Activated naive CD8-positive, alpha-beta T cell treated with anti-CD3 and anti-CD28 coated beads, Interleukin-2, amount 50 U/mL, for 24 hours (primary cell): Measurements from ENCODE around the gene ACOT7.

Experiments
- ATAC-seq: fragments of 150-1000 bp; cut with Tn5 transposase; one replicate; pipeline ENCODE4 v1.10.0; 2021
- DNase-seq: peaks from one replicate; pipeline ENCODE4 v3.0.0; 2021
- H3K27ac Mint-ChIP-seq: one replicate; pipeline ENCODE4 v1.8.0; 2021; ENCODE audit warnings: mild to moderate bottlenecking, mixed read lengths
- H3K27me3 Mint-ChIP-seq: one replicate; pipeline ENCODE4 v1.8.0; 2021; ENCODE audit warnings: mixed read lengths
- H3K36me3 Mint-ChIP-seq: one replicate; pipeline ENCODE4 v1.8.0; 2021; ENCODE audit warnings: low read depth, mixed read lengths
- H3K4me1 Mint-ChIP-seq: one replicate; pipeline ENCODE4 v1.8.0; 2021; ENCODE audit warnings: mixed read lengths
- H3K4me3 Mint-ChIP-seq: one replicate; pipeline ENCODE4 v1.8.0; 2021; ENCODE audit warnings: mild to moderate bottlenecking, moderate library complexity, mixed read lengths
- H3K9me3 Mint-ChIP-seq: one replicate; pipeline ENCODE4 v1.8.0; 2021; ENCODE audit warnings: mixed read lengths

Gene ACOT7

GRCh38 chr1:6417961-6418667 is 24.5 kb upstream of the ACOT7 start:
- Mint-ChIP-seq H3K4me3 (no peak overlapping the region), H3K36me3 (no peaks in the 10 kb centered on the region), H3K4me1 (peaks cover 5% of the 10 kb centered on the region), H3K27me3 (peaks cover 76% of the 10 kb centered on the region), H3K27ac (no peak overlapping the region), H3K9me3 (no peaks in the 10 kb centered on the region)
- ATAC-seq (no peak), DNase-seq (no peak)

GRCh38 chr1:6416906-6417305 is 23.3 kb upstream of the ACOT7 start:
- no peaks in the 10 kb centered on the region for H3K36me3 Mint-ChIP-seq
- no peak overlapping the region for H3K4me3 Mint-ChIP-seq
- H3K9me3 Mint-ChIP-seq, result no peaks in the 10 kb centered on the region
- ATAC-seq (no peak), DNase-seq (no peak)
- H3K27me3 Mint-ChIP-seq, result peaks cover 72% of the 10 kb centered on the region
- H3K4me1 Mint-ChIP-seq, result peaks cover 5% of the 10 kb centered on the region
- no peak overlapping the region for H3K27ac Mint-ChIP-seq

- no peak overlapping the region for H3K4me3 Mint-ChIP-seq
- H3K27ac Mint-ChIP-seq, result no peak overlapping the region
- H3K4me1 Mint-ChIP-seq, result peaks cover 5% of the 10 kb centered on the region
- peaks cover 66% of the 10 kb centered on the region for H3K27me3 Mint-ChIP-seq
- ATAC-seq, result no peak
- no peak for DNase-seq
- no peaks in the 10 kb centered on the region for H3K36me3 Mint-ChIP-seq
- no peaks in the 10 kb centered on the region for H3K9me3 Mint-ChIP-seq
These were observed 22.7 kb upstream of the ACOT7 start for GRCh38 chr1:6416295-6416656.

GRCh38 chr1:6414881-6415626 is 21.5 kb upstream of the ACOT7 start:
- ATAC-seq (no peak), DNase-seq (no peak)
- H3K4me3 Mint-ChIP-seq, result no peak overlapping the region
- peaks cover 58% of the 10 kb centered on the region for H3K27me3 Mint-ChIP-seq
- H3K27ac Mint-ChIP-seq, result no peak overlapping the region
- H3K4me1 Mint-ChIP-seq, result peaks cover 3% of the 10 kb centered on the region
- H3K9me3 Mint-ChIP-seq, result no peaks in the 10 kb centered on the region
- no peaks in the 10 kb centered on the region for H3K36me3 Mint-ChIP-seq

- peak; percentile 89 for ATAC-seq
- Mint-ChIP-seq H3K4me3 (no peak overlapping the region), H3K9me3 (no peaks in the 10 kb centered on the region), H3K27ac (no peak overlapping the region), H3K36me3 (no peaks in the 10 kb centered on the region), H3K27me3 (peaks cover 58% of the 10 kb centered on the region), H3K4me1 (peaks cover 3% of the 10 kb centered on the region)
- DNase-seq, result peak; percentile 60
These were observed 20.9 kb upstream of the ACOT7 start for GRCh38 chr1:6414443-6414844.

- ATAC-seq, result no peak
- H3K27me3 Mint-ChIP-seq, result peaks cover 53% of the 10 kb centered on the region
These were observed 19.3 kb upstream of the ACOT7 start for GRCh38 chr1:6412896-6413295.

GRCh38 chr1:6410248-6410893 is 16.8 kb upstream of the ACOT7 start:
- Mint-ChIP-seq H3K27me3 (peaks cover 29% of the 10 kb centered on the region), H3K36me3 (no peaks in the 10 kb centered on the region), H3K27ac (no peak overlapping the region)

More at GRCh38 chr1:6412896-6413295, 19.3 kb upstream of the ACOT7 start:
- Mint-ChIP-seq H3K36me3 (no peaks in the 10 kb centered on the region), H3K27ac (no peak overlapping the region), H3K4me3 (no peak overlapping the region), H3K9me3 (no peaks in the 10 kb centered on the region), H3K4me1 (peaks cover 3% of the 10 kb centered on the region)
- DNase-seq, result no peak

GRCh38 chr1:6409733-6410132 is 16.2 kb upstream of the ACOT7 start:
- Mint-ChIP-seq H3K36me3 (no peaks in the 10 kb centered on the region), H3K4me1 (peaks cover 3% of the 10 kb centered on the region), H3K9me3 (no peaks in the 10 kb centered on the region), H3K4me3 (no peak overlapping the region), H3K27ac (no peak overlapping the region), H3K27me3 (peaks cover 26% of the 10 kb centered on the region)
- no peak for ATAC-seq
- no peak for DNase-seq

More at GRCh38 chr1:6410248-6410893, 16.8 kb upstream of the ACOT7 start:
- DNase-seq (no peak), ATAC-seq (no peak)
- Mint-ChIP-seq H3K4me1 (peaks cover 3% of the 10 kb centered on the region), H3K4me3 (no peak overlapping the region), H3K9me3 (no peaks in the 10 kb centered on the region)

GRCh38 chr1:6409053-6409452 is 15.5 kb upstream of the ACOT7 start:
- ATAC-seq (no peak), DNase-seq (no peak)
- Mint-ChIP-seq H3K4me3 (no peak overlapping the region), H3K9me3 (no peaks in the 10 kb centered on the region), H3K27me3 (peaks cover 20% of the 10 kb centered on the region), H3K27ac (no peak overlapping the region), H3K36me3 (no peaks in the 10 kb centered on the region), H3K4me1 (no peaks in the 10 kb centered on the region)

GRCh38 chr1:6408023-6408422 is 14.5 kb upstream of the ACOT7 start:
- DNase-seq (no peak), ATAC-seq (no peak)
- peaks cover 15% of the 10 kb centered on the region for H3K27me3 Mint-ChIP-seq
- H3K9me3 Mint-ChIP-seq, result no peaks in the 10 kb centered on the region
- no peaks in the 10 kb centered on the region for H3K4me1 Mint-ChIP-seq
- no peak overlapping the region for H3K4me3 Mint-ChIP-seq
- H3K36me3 Mint-ChIP-seq, result no peaks in the 10 kb centered on the region
- H3K27ac Mint-ChIP-seq, result no peak overlapping the region

- H3K4me1 Mint-ChIP-seq, result no peaks in the 10 kb centered on the region
- peaks cover 7% of the 10 kb centered on the region for H3K27me3 Mint-ChIP-seq
- no peak for ATAC-seq
- H3K9me3 Mint-ChIP-seq, result no peaks in the 10 kb centered on the region
- H3K4me3 Mint-ChIP-seq, result no peak overlapping the region
- DNase-seq, result no peak
- no peaks in the 10 kb centered on the region for H3K36me3 Mint-ChIP-seq
- no peak overlapping the region for H3K27ac Mint-ChIP-seq
These were observed 8.1 kb upstream of the ACOT7 start for GRCh38 chr1:6401673-6402072.

- Mint-ChIP-seq H3K36me3 (no peaks in the 10 kb centered on the region), H3K4me3 (no peak overlapping the region), H3K4me1 (peaks cover 8% of the 10 kb centered on the region), H3K27ac (no peak overlapping the region), H3K9me3 (no peaks in the 10 kb centered on the region), H3K27me3 (peaks cover 4% of the 10 kb centered on the region)
- DNase-seq, result no peak
- no peak for ATAC-seq
These were observed 5.7 kb upstream of the ACOT7 start for GRCh38 chr1:6399294-6399693.

- DNase-seq (no peak), ATAC-seq (no peak)
- Mint-ChIP-seq H3K4me3 (no peak overlapping the region), H3K27me3 (peaks cover 4% of the 10 kb centered on the region), H3K27ac (no peak overlapping the region), H3K4me1 (peaks cover 14% of the 10 kb centered on the region), H3K9me3 (no peaks in the 10 kb centered on the region), H3K36me3 (no peaks in the 10 kb centered on the region)
These were observed 4.4 kb upstream of the ACOT7 start for GRCh38 chr1:6397844-6398441.

GRCh38 chr1:6396998-6397397 is 3.4 kb upstream of the ACOT7 start:
- H3K4me1 Mint-ChIP-seq, result peaks cover 19% of the 10 kb centered on the region
- no peak overlapping the region for H3K4me3 Mint-ChIP-seq
- H3K27me3 Mint-ChIP-seq, result no peaks in the 10 kb centered on the region
- no peak for ATAC-seq
- H3K9me3 Mint-ChIP-seq, result no peaks in the 10 kb centered on the region
- H3K27ac Mint-ChIP-seq, result no peak overlapping the region
- H3K36me3 Mint-ChIP-seq, result no peaks in the 10 kb centered on the region
- DNase-seq, result no peak
